Ishikawa (cell line): Measurements from ENCODE around the gene FZD2.

Experiments used
- CEBPB ChIP-seq: IDR thresholded peaks from 2 replicates; pipeline ENCODE4 v1.6.1; 2012
- EGR1 ChIP-seq: IDR thresholded peaks from 2 replicates; pipeline ENCODE4 v1.6.1; 2012
- EP300 ChIP-seq: IDR thresholded peaks from 2 replicates; pipeline ENCODE4 v1.6.1; 2012; ENCODE audit warnings: borderline replicate concordance
- FOXM1 ChIP-seq: IDR thresholded peaks from 2 replicates; pipeline ENCODE4 v1.6.1; 2012; ENCODE audit warnings: low read depth, borderline replicate concordance
- MAX ChIP-seq: IDR thresholded peaks from 2 replicates; pipeline ENCODE4 v1.6.1; 2012
- NFIC ChIP-seq: IDR thresholded peaks from 2 replicates; pipeline ENCODE4 v1.6.1; 2012
- RAD21 ChIP-seq: IDR thresholded peaks from 2 replicates; pipeline ENCODE4 v1.6.1; 2012; ENCODE audit warnings: low read depth
- TAF1 ChIP-seq: IDR thresholded peaks from 2 replicates; pipeline ENCODE4 v1.6.1; 2012; ENCODE audit warnings: low read depth, mild to moderate bottlenecking
- TCF12 ChIP-seq: IDR thresholded peaks from 2 replicates; pipeline ENCODE4 v1.6.1; 2012; ENCODE audit warnings: low read depth
- TEAD4 ChIP-seq: IDR thresholded peaks from 2 replicates; pipeline ENCODE4 v1.6.1; 2012
- YY1 ChIP-seq: IDR thresholded peaks from 2 replicates; pipeline ENCODE4 v1.6.1; 2012; ENCODE audit warnings: low read depth
- ZBTB7A ChIP-seq: IDR thresholded peaks from 2 replicates; pipeline ENCODE4 v1.6.1; 2012; ENCODE audit warnings: low read depth
- TF ChIP-seq, protein P1 (sequence below): IDR thresholded peaks from 2 replicates; pipeline ENCODE4 v1.6.1; 2012
- TF ChIP-seq, protein P2 (sequence below): IDR thresholded peaks from 2 replicates; pipeline ENCODE4 v1.6.1; 2012; ENCODE audit warnings: low read depth, mild to moderate bottlenecking

Gene FZD2

DNA sequence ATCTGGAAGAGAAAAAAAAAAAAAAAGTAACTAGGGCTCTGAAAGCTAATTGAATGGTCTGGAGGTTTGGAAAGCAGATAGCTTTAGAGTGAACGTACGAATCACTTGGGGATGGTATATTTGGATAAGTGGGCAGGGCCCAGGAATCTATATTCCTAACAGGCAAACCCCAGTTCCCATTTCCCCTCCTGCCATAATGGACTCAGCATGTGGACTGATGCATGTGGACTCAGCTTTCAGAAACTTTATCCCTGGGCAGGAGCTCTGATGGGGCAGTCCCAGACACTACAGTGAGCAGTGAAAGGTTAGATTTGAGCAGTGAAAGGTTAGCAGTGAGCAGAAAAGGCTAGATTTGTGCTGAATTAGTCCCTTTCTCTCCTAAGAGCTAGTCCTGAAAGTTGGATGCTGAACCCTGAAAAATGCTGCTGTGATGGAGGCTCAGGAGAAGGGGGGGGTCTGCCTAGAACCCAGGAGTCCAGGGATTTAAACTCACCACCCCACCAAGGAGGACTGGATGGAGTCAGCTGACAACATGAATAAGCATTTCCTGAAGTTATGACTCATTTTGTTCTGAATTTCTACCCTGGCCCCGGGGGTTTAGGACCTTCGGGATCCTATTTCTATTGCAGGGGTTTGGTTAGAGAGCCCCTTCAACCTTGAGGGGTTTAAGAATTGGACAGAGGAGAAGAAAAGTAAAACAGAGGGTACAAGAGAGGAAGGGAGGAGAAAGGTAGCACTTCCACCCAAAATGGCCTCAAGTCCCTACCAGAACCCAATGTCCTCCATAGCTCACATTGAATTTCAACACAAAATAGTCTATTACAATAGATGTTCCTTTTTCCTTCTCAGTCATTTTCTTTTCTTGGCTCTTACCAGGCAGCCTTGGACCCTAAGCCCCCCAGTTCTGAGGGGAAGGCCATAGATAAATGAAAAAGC is 10.3 kb upstream of the FZD2 start:
- TF ChIP-seq EGR1 (no peak), MAX (no peak), EP300 (no peak), TEAD4 (no peak), TAF1 (no peak), TCF12 (no peak), YY1 (no peak), FOXM1 (no peak), RAD21 (no peak)
- TF ChIP-seq, protein P1, sequence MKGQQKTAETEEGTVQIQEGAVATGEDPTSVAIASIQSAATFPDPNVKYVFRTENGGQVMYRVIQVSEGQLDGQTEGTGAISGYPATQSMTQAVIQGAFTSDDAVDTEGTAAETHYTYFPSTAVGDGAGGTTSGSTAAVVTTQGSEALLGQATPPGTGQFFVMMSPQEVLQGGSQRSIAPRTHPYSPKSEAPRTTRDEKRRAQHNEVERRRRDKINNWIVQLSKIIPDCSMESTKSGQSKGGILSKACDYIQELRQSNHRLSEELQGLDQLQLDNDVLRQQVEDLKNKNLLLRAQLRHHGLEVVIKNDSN: no peak
- TF ChIP-seq, protein P2, sequence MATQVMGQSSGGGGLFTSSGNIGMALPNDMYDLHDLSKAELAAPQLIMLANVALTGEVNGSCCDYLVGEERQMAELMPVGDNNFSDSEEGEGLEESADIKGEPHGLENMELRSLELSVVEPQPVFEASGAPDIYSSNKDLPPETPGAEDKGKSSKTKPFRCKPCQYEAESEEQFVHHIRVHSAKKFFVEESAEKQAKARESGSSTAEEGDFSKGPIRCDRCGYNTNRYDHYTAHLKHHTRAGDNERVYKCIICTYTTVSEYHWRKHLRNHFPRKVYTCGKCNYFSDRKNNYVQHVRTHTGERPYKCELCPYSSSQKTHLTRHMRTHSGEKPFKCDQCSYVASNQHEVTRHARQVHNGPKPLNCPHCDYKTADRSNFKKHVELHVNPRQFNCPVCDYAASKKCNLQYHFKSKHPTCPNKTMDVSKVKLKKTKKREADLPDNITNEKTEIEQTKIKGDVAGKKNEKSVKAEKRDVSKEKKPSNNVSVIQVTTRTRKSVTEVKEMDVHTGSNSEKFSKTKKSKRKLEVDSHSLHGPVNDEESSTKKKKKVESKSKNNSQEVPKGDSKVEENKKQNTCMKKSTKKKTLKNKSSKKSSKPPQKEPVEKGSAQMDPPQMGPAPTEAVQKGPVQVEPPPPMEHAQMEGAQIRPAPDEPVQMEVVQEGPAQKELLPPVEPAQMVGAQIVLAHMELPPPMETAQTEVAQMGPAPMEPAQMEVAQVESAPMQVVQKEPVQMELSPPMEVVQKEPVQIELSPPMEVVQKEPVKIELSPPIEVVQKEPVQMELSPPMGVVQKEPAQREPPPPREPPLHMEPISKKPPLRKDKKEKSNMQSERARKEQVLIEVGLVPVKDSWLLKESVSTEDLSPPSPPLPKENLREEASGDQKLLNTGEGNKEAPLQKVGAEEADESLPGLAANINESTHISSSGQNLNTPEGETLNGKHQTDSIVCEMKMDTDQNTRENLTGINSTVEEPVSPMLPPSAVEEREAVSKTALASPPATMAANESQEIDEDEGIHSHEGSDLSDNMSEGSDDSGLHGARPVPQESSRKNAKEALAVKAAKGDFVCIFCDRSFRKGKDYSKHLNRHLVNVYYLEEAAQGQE: no peak

GRCh38 chr17:44547625-44548267 is 9.5 kb upstream of the FZD2 start:
- no peak for TF ChIP-seq EP300
- TF ChIP-seq EGR1: no peak
- no peak for TF ChIP-seq NFIC
- no peak for TF ChIP-seq FOXM1
- TF ChIP-seq RAD21: no peak
- no peak for TF ChIP-seq MAX

- no peak for TF ChIP-seq ZBTB7A
- TF ChIP-seq EP300: no peak
- TF ChIP-seq, protein P2: no peak
- TF ChIP-seq YY1: no peak
- no peak for TF ChIP-seq TAF1
- TF ChIP-seq NFIC: no peak
- TF ChIP-seq FOXM1: no peak
- TF ChIP-seq CEBPB: no peak
- TF ChIP-seq TCF12: no peak
- TF ChIP-seq EGR1: no peak
- no peak for TF ChIP-seq RAD21
- no peak for TF ChIP-seq TEAD4
These were observed 8.7 kb upstream of the FZD2 start for GRCh38 chr17:44548376-44549230.

DNA sequence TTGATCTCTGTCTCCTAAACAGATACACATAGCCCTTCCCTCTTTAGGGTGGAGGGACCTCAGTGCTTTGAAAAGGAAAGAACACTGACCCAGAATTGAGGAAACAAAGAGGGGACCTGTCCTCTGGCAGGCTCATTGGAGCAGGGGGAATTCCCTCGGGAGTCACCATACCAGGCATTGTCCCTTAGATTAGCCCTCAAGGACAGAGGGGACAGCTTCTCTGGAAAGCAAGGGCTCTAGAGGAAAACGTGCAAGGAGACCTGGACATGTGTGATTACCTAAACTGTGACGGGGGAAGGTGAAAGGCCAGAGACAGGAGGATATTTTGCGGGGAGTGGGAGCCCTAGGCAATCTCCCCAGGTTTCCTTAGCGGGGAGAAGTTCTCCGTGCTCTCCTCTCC is 7.6 kb upstream of the FZD2 start:
- TF ChIP-seq TCF12 (no peak), MAX (no peak), EGR1 (no peak)

- TF ChIP-seq CEBPB: no peak
- no peak for TF ChIP-seq EGR1
- no peak for TF ChIP-seq RAD21
- TF ChIP-seq, protein P2: no peak
- no peak for TF ChIP-seq YY1
- TF ChIP-seq FOXM1: no peak
- no peak for TF ChIP-seq TCF12
- TF ChIP-seq, protein P1: no peak
- TF ChIP-seq TEAD4: no peak
- TF ChIP-seq TAF1: no peak
These were observed 4.9 kb upstream of the FZD2 start for GRCh38 chr17:44552361-44552760.
